H1 (cell line): ENCODE measurements around the gene HPS3. TPM values are rescaled to one million over a fixed set of nuclear protein-coding genes. Genes with fewer than 3 reads are reported as not detected.

Source experiments
- CTCF ChIA-PET: fragments of 300-600 bp; sonication (Branson Sonifier 250); formaldehyde crosslinking; loops from one replicate; lab custom pipeline; 2021; ENCODE audit not compliant: partially characterized antibody; lab: Charles Lee
- POLR2A ChIA-PET: fragments of 300-600 bp; sonication (Branson Sonifier 250); formaldehyde crosslinking; loops from one replicate; lab custom pipeline; 2021; ENCODE audit warnings: inconsistent platforms; ENCODE audit not compliant: partially characterized antibody; lab: Charles Lee
- DNase-seq, 2 experiments: peaks; one replicate each; pipeline versions ENCODE4 v3.0.0 to v3.0.0-alpha.2; 2010 to 2022; ENCODE audit warnings: low spot score in 2 of 2, low read depth in 1 of 2, mixed read lengths in 1 of 2
- FAIRE-seq: peaks from 2 replicates; lab custom pipeline; 2011; peaks lifted over from hg19 to GRCh38; lab: Jason Lieb, UNC
- H2AFZ ChIP-seq: 2 replicates; pipeline ENCODE4 v1.8.1; 2012; ENCODE audit warnings: low read length, inconsistent platforms
- H2AK5ac ChIP-seq: 2 replicates; pipeline ENCODE4 v1.6.1; 2013; ENCODE audit warnings: low read depth, low read length
- H2BK120ac ChIP-seq: replicated peaks from 2 replicates; pipeline ENCODE3; 2013; ENCODE audit warnings: low read depth, low read length, inconsistent platforms
- H2BK12ac ChIP-seq: 2 replicates; pipeline ENCODE4 v1.6.1; 2013; ENCODE audit warnings: low read depth, low read length
- H2BK15ac ChIP-seq: 2 replicates; pipeline ENCODE4 v1.6.1; 2013; ENCODE audit warnings: low read length
- H2BK20ac ChIP-seq: 2 replicates; pipeline ENCODE4 v1.6.1; 2013; ENCODE audit warnings: low read length
- H2BK5ac ChIP-seq: 2 replicates; pipeline ENCODE4 v1.6.1; 2013; ENCODE audit warnings: low read depth, low read length
- H3K14ac ChIP-seq: 2 replicates; pipeline ENCODE4 v1.6.1; 2013; ENCODE audit warnings: inconsistent platforms; ENCODE audit not compliant: insufficient read length
- H3K18ac ChIP-seq: 2 replicates; pipeline ENCODE4 v1.6.1; 2013; ENCODE audit warnings: low read length; ENCODE audit errors: extremely low read depth
- H3K23ac ChIP-seq: 2 replicates; pipeline ENCODE4 v1.6.1; 2013; ENCODE audit warnings: inconsistent platforms; ENCODE audit not compliant: insufficient read length
- H3K23me2 ChIP-seq: 2 replicates; pipeline ENCODE4 v1.6.1; 2013; ENCODE audit warnings: low read depth, low read length
- H3K27ac ChIP-seq: 2 replicates; pipeline ENCODE4 v1.6.1; 2011; ENCODE audit warnings: low read depth, low read length, inconsistent platforms
- H3K27me3 ChIP-seq, 4 experiments: replicated peaks in 1 of 4; 1 replicate in 1 of 4; 2 replicates in 3 of 4; pipeline versions ENCODE4 v1.6.1 to v1.8.1; 2011 to 2013; ENCODE audit warnings: low read length in 3 of 4, mild to moderate bottlenecking in 3 of 4, inconsistent platforms in 2 of 4, mixed read lengths in 2 of 4, moderate library complexity in 1 of 4; ENCODE audit not compliant: control insufficient read depth in 3 of 4, insufficient read depth in 3 of 4; ENCODE audit errors: extremely low read depth in 1 of 4
- H3K36me3 ChIP-seq, 4 experiments: 2 replicates each; pipeline versions ENCODE4 v1.6.1 to v1.8.1; 2011 to 2013; ENCODE audit warnings: mild to moderate bottlenecking in 4 of 4, low read length in 3 of 4, moderate library complexity in 2 of 4, control low read depth in 1 of 4, inconsistent platforms in 1 of 4; ENCODE audit not compliant: insufficient read depth in 4 of 4, control insufficient read depth in 2 of 4
- H3K4ac ChIP-seq: replicated peaks from 2 replicates; pipeline ENCODE3; 2013; ENCODE audit warnings: low read length, low read depth, mixed read lengths, inconsistent platforms; ENCODE audit not compliant: insufficient read length
- H3K4me1 ChIP-seq, 4 experiments: replicated peaks in 1 of 4; 1 replicate in 1 of 4; 2 replicates in 3 of 4; pipeline versions ENCODE4 v1.6.1 to v1.8.1; 2011 to 2013; ENCODE audit warnings: low read length in 3 of 4, inconsistent platforms in 2 of 4, mixed read lengths in 1 of 4; ENCODE audit not compliant: insufficient read depth in 4 of 4, control insufficient read depth in 3 of 4
- H3K4me2 ChIP-seq, 2 experiments: 2 replicates each; pipeline versions ENCODE4 v1.6.1 to v1.8.1; 2011 to 2013; ENCODE audit warnings: low read depth in 2 of 2, low read length in 2 of 2, control low read depth in 1 of 2, inconsistent platforms in 1 of 2, mild to moderate bottlenecking in 1 of 2; ENCODE audit not compliant: insufficient read depth in 1 of 2
- H3K4me3 ChIP-seq, 4 experiments: fragments of 200-600, 300-600 bp in 1 of 4; sonication (generic), shearing (Covaris generic), sonication (Bioruptor Twin) in 1 of 4; 2 replicates each; pipeline versions ENCODE4 v1.5.1 to v1.8.1; 2011 to 2016; ENCODE audit warnings: low read length in 4 of 4, low read depth in 3 of 4, control low read depth in 2 of 4, inconsistent platforms in 2 of 4, mild to moderate bottlenecking in 2 of 4, mixed read lengths in 1 of 4, moderate library complexity in 1 of 4; ENCODE audit not compliant: insufficient read depth in 2 of 4; ENCODE audit errors: extremely low read depth in 1 of 4
- H3K56ac ChIP-seq: replicated peaks from 2 replicates; pipeline ENCODE3; 2013; ENCODE audit warnings: low read depth, mild to moderate bottlenecking, mixed read lengths, low read length, inconsistent platforms; ENCODE audit not compliant: insufficient read length
- H3K79me1 ChIP-seq: 2 replicates; pipeline ENCODE4 v1.6.1; 2013; ENCODE audit warnings: low read depth, low read length, control low read depth
- H3K79me2 ChIP-seq, 2 experiments: 2 replicates each; pipeline versions ENCODE4 v1.6.1 to v1.8.1; 2012 to 2013; ENCODE audit warnings: low read length in 2 of 2, mild to moderate bottlenecking in 2 of 2, inconsistent platforms in 1 of 2; ENCODE audit not compliant: insufficient read depth in 2 of 2, control insufficient read depth in 1 of 2
- H3K9ac ChIP-seq, 4 experiments: replicated peaks in 1 of 4; 1 replicate in 1 of 4; 2 replicates in 3 of 4; pipeline versions ENCODE4 v1.6.1 to v1.8.1; 2011 to 2013; ENCODE audit warnings: low read depth in 3 of 4, low read length in 3 of 4, control low read depth in 2 of 4, mild to moderate bottlenecking in 2 of 4, moderate library complexity in 2 of 4, inconsistent platforms in 1 of 4; ENCODE audit errors: extremely low read depth in 1 of 4
- H3K9me3 ChIP-seq, 2 experiments: 2 replicates each; pipeline versions ENCODE4 v1.6.1 to v1.8.1; 2012 to 2013; ENCODE audit warnings: mild to moderate bottlenecking in 2 of 2, moderate library complexity in 2 of 2, control low read depth in 1 of 2, inconsistent platforms in 1 of 2, low read depth in 1 of 2, low read length in 1 of 2, mixed read lengths in 1 of 2; ENCODE audit not compliant: insufficient read depth in 2 of 2
- H4K20me1 ChIP-seq, 2 experiments: replicated peaks in 1 of 2; 2 replicates each; pipeline versions ENCODE3 to v1.8.1; 2011 to 2013; ENCODE audit warnings: inconsistent platforms in 2 of 2, low read length in 2 of 2, mild to moderate bottlenecking in 1 of 2; ENCODE audit not compliant: insufficient read depth in 2 of 2, control insufficient read depth in 1 of 2
- H4K5ac ChIP-seq: 2 replicates; pipeline ENCODE4 v1.6.1; 2013; ENCODE audit warnings: low read length, low read depth, mixed read lengths, inconsistent platforms; ENCODE audit not compliant: insufficient read length
- H4K8ac ChIP-seq: 2 replicates; pipeline ENCODE4 v1.8.0; 2013; ENCODE audit warnings: mild to moderate bottlenecking, moderate library complexity, low read length, inconsistent platforms; ENCODE audit not compliant: insufficient read depth; ENCODE audit errors: extremely low read depth
- H4K91ac ChIP-seq: replicated peaks from 2 replicates; pipeline ENCODE3; 2013; ENCODE audit warnings: low read length, mixed read lengths, inconsistent platforms; ENCODE audit not compliant: insufficient read length
- CTBP2 ChIP-seq: IDR thresholded peaks from 2 replicates; pipeline ENCODE4 v1.7.0; 2011; ENCODE audit warnings: borderline replicate concordance, mild to moderate bottlenecking, moderate library complexity, mixed read lengths, low read length; ENCODE audit not compliant: insufficient read depth, insufficient read length
- KDM5A ChIP-seq: fragments of 200-600 bp; IDR thresholded peaks from 2 replicates; pipeline ENCODE4 v1.7.1; 2012; ENCODE audit warnings: mild to moderate bottlenecking, low read length, inconsistent platforms, mixed read lengths
- RNF2 ChIP-seq: fragments of 200-900, 300-1000 bp; sonication (generic); IDR thresholded peaks from 2 replicates; pipeline ENCODE4 v1.7.1; 2016; ENCODE audit warnings: borderline replicate concordance, low read depth, mild to moderate bottlenecking, antibody characterized with exemption, low read length; ENCODE audit not compliant: poor library complexity, severe bottlenecking; ENCODE audit errors: missing control alignments
- SRF ChIP-seq: IDR thresholded peaks from 2 replicates; pipeline ENCODE4 v1.6.1; 2011; ENCODE audit warnings: mild to moderate bottlenecking, low read depth, low read length, moderate library complexity
- SUZ12 ChIP-seq: fragments of 200-600 bp; sonication (generic); IDR thresholded peaks from 2 replicates; pipeline ENCODE4 v1.6.1; 2012; ENCODE audit warnings: mild to moderate bottlenecking, inconsistent platforms, low read length, moderate library complexity, mixed read lengths
- WGBS, 2 experiments: shearing (Covaris generic) in 1 of 2; methylation state at CpG; one replicate each; pipeline versions ENCODE4 v1.1.6 to v1.1.7; 2013 to 2015; ENCODE audit warnings: low lambda C conversion rate in 2 of 2, mixed read lengths in 2 of 2, inconsistent platforms in 1 of 2, low coverage in 1 of 2, missing lambda C conversion rate in 1 of 2; ENCODE audit not compliant: insufficient replicate concordance in 2 of 2, insufficient coverage in 1 of 2, insufficient read length in 1 of 2; ENCODE audit errors: extremely low coverage in 1 of 2, missing lambda C conversion rate in 1 of 2; 5-methylcytosine and 5-hydroxymethylcytosine counted together
- polyA plus RNA-seq, 7 experiments: library from polyadenylated mRNA; depleted of rRNA in 3 of 7; stranded (reverse) in 5 of 7; unstranded in 2 of 7; fragments of >200 nt in 5 of 7; fragments of 200-250 nt in 2 of 7; gene quantifications; 1 replicate in 5 of 7; 2 replicates in 1 of 7; 4 replicates in 1 of 7; pipeline versions ENCODE4 v1.2.1 to v1.2.3, GENCODE V29; 2011 to 2013; ENCODE audit warnings: missing spikeins in 2 of 7, mixed read lengths in 2 of 7
- total RNA-seq: library from RNA; stranded (reverse); fragmentation: NEBNext Ultra II Directional; extraction: Animal tissue kit (Norgen Biotek cat#: 25700); gene quantifications from 2 replicates; pipeline ENCODE4 v1.2.1, GENCODE V29; 2021

Gene HPS3
- total and polyA plus RNA-seq, 2 of the 8 experiments (the other 6 are each of a cell fraction or from before 2014, with no cell fraction given), result 23.7 to 48.7 TPM

- ChIA-PET CTCF (interaction anchor here (1.1 to 1.5 kb wide), 2 partner anchors 10 to 31 kb away, joined by 3 to 5 read pairs; no protein-coding TSS in a partner anchor), POLR2A (interaction anchor here (1.0 kb wide), 1 partner anchor 22 kb away, joined by 3 read pairs; the partner anchor contains the start of gene HPS3)
- no peak for DNase-seq
- Histone ChIP-seq H3K9ac (no peak overlapping the region), H3K4me1 (no peaks in the 10 kb centered on the region; a peak in 1 of 7 replicates), H2BK12ac (no peak overlapping the region), H2BK15ac (no peak overlapping the region), H4K5ac (peak overlapping the region; percentile 14), H3K9me3 (no peaks in the 10 kb centered on the region), H3K79me1 (no peaks in the 10 kb centered on the region), H3K27ac (no peak overlapping the region), H3K4me3 (no peak overlapping the region), H3K18ac (no peak overlapping the region), H3K56ac (no peak overlapping the region), H3K23ac (no peak overlapping the region), H2AK5ac (no peak overlapping the region), H4K91ac (no peak overlapping the region), H3K23me2 (no peaks in the 10 kb centered on the region; the same call in 1 of the 2 replicates), H2BK20ac (no peak overlapping the region; the same call in 1 of the 2 replicates), H3K79me2 (no peaks in the 10 kb centered on the region), H3K4me2 (no peak overlapping the region), H2BK120ac (peak overlapping the region; percentile 10), H4K8ac (no peak overlapping the region), H3K4ac (no peak overlapping the region), H2BK5ac (no peak overlapping the region), H4K20me1 (no peaks in the 10 kb centered on the region), H2AFZ (no peak overlapping the region), H3K27me3 (no peaks in the 10 kb centered on the region), H3K14ac (no peak overlapping the region), H3K36me3 (peaks cover 0 to 81% (median 16%) of the 10 kb centered on the region in 4 experiments; a peak in 5 of 8 replicates)
- no peak for FAIRE-seq
- 82% methylated on average over 2 of the region's 2 CpGs; no CpG with 5 or more reads in 1 of the 2 experiments for WGBS, 2 experiments
- TF ChIP-seq KDM5A (no peak), RNF2 (no peak), SUZ12 (no peak), SRF (no peak), CTBP2 (no peak)
These were observed 22.4 kb downstream of the HPS3 start for GRCh38 chr3:149151843-149152242.
